Liver (tissue), 9 donors: Measurements from ENCODE around the gene ZNF805. TPM values are rescaled to one million over a fixed set of nuclear protein-coding genes. Genes with fewer than 3 reads are reported as not detected.

Experiments used
- DNase-seq: peaks from one replicate; pipeline ENCODE4 v3.0.0-alpha.2; 2017; ENCODE audit warnings: low spot score
- H3K27ac ChIP-seq, 2 donors: one replicate each; pipeline ENCODE4 v1.7.0; 2013; ENCODE audit warnings: inconsistent platforms in 2 of 2, low read length in 2 of 2, control low read depth in 1 of 2, low read depth in 1 of 2, mild to moderate bottlenecking in 1 of 2
- H3K27me3 ChIP-seq, 4 donors: one replicate each; pipeline versions ENCODE4 v1.6.1 to v1.7.0; 2013; ENCODE audit warnings: low read length in 3 of 4, inconsistent platforms in 1 of 4, mild to moderate bottlenecking in 1 of 4, moderate library complexity in 1 of 4; ENCODE audit not compliant: control insufficient read depth in 4 of 4, insufficient read depth in 4 of 4
- H3K36me3 ChIP-seq, 4 donors: one replicate each; pipeline versions ENCODE4 v1.6.1 to v1.7.0; 2013; ENCODE audit warnings: low read length in 3 of 4, mild to moderate bottlenecking in 3 of 4, low read depth in 1 of 4, moderate library complexity in 1 of 4; ENCODE audit not compliant: control insufficient read depth in 4 of 4, insufficient read depth in 3 of 4
- H3K4me1 ChIP-seq, 4 donors: one replicate each; pipeline versions ENCODE4 v1.6.1 to v1.7.0; 2013; ENCODE audit warnings: low read length in 3 of 4, mild to moderate bottlenecking in 3 of 4, moderate library complexity in 1 of 4; ENCODE audit not compliant: control insufficient read depth in 4 of 4, insufficient read depth in 4 of 4
- H3K4me3 ChIP-seq, 3 donors: one replicate each; pipeline versions ENCODE4 v1.6.1 to v1.7.0; 2013; ENCODE audit warnings: low read length in 3 of 3, control low read depth in 1 of 3, low read depth in 1 of 3, mild to moderate bottlenecking in 1 of 3
- H3K9ac ChIP-seq, 2 donors: one replicate each; pipeline ENCODE4 v1.7.0; 2013; ENCODE audit warnings: low read length in 2 of 2, mild to moderate bottlenecking in 2 of 2, moderate library complexity in 2 of 2, control low read depth in 1 of 2, low read depth in 1 of 2
- H3K9me3 ChIP-seq, 4 donors: one replicate each; pipeline versions ENCODE4 v1.6.1 to v1.7.0; 2013; ENCODE audit warnings: low read length in 3 of 4; ENCODE audit not compliant: control insufficient read depth in 4 of 4
- FOXA2 ChIP-seq: IDR thresholded peaks from 2 replicates; pipeline ENCODE4 v1.6.1; 2016; ENCODE audit warnings: antibody characterized with exemption
- HNF4G ChIP-seq: IDR thresholded peaks from 2 replicates; pipeline ENCODE4 v1.6.1; 2016; ENCODE audit warnings: antibody characterized with exemption
- JUND ChIP-seq, 2 donors: IDR thresholded peaks; 2 replicates each; pipeline ENCODE4 v1.6.1; 2016; ENCODE audit warnings: antibody characterized with exemption in 2 of 2
- MAX ChIP-seq: IDR thresholded peaks from 2 replicates; pipeline ENCODE4 v1.6.1; 2016; ENCODE audit warnings: antibody characterized with exemption
- NR2F2 ChIP-seq: IDR thresholded peaks from 2 replicates; pipeline ENCODE4 v1.6.1; 2016; ENCODE audit warnings: antibody characterized with exemption
- RAD21 ChIP-seq, 2 donors: IDR thresholded peaks; 2 replicates each; pipeline ENCODE4 v1.6.1; 2016; ENCODE audit warnings: antibody characterized with exemption in 2 of 2, mild to moderate bottlenecking in 2 of 2
- REST ChIP-seq: IDR thresholded peaks from 2 replicates; pipeline ENCODE4 v1.6.1; 2016; ENCODE audit warnings: antibody characterized with exemption, mild to moderate bottlenecking
- SP1 ChIP-seq: IDR thresholded peaks from 2 replicates; pipeline ENCODE4 v1.6.1; 2018; ENCODE audit warnings: antibody characterized with exemption, mild to moderate bottlenecking
- TAF1 ChIP-seq: conservative IDR thresholded peaks from 2 replicates; pipeline ENCODE4 v1.6.1; 2016; ENCODE audit warnings: antibody characterized with exemption, mild to moderate bottlenecking
- YY1 ChIP-seq: IDR thresholded peaks from 2 replicates; pipeline ENCODE4 v1.6.1; 2016; ENCODE audit warnings: antibody characterized with exemption, mild to moderate bottlenecking
- ZBTB33 ChIP-seq: IDR thresholded peaks from 2 replicates; pipeline ENCODE4 v1.6.1; 2016; ENCODE audit warnings: antibody characterized with exemption
- WGBS: extraction: QIAGEN DNeasy Blood & Tissue Kit; methylation state at CpG from one replicate; pipeline ENCODE4 v1.1.7; 2013; 5-methylcytosine and 5-hydroxymethylcytosine counted together
- polyA plus RNA-seq, 2 donors: library from polyadenylated mRNA; stranded (reverse) in 1 of 2; unstranded in 1 of 2; fragments of 200-250 nt in 1 of 2; fragments of >200 nt in 1 of 2; fragmentation: Nextera tagmentation in 1 of 2; extraction: Ambion mirVana in 1 of 2; gene quantifications; one replicate each; pipeline versions ENCODE4 v1.2.1 to v1.2.3, GENCODE V29; 2013 to 2015
- total RNA-seq, 2 donors: library from RNA; depleted of rRNA; stranded (reverse); fragments of >200 nt; gene quantifications; one replicate each; pipeline ENCODE4 v1.2.3, GENCODE V29; 2014
- donor health status: healthy.
- donor health status: healthy.
- donor health status: healthy.
- donor health status: healthy.
- donor health status: healthy.

The ZNF805 gene
- total and polyA plus RNA-seq, 4 donors = 0.75 to 13.9 (median 7.1) TPM

GRCh38 chr19:57263244-57263741 lies 22.9 kb downstream of the ZNF805 start:
- TF ChIP-seq ZBTB33 (no peak), YY1 (no peak), SP1 (no peak), JUND (IDR thresholded peaks at IDR 0.05) (no peak)
- H3K4me3 ChIP-seq = no peak overlapping the region
- no peaks in the 10 kb centered on the region for H3K4me1 ChIP-seq
- H3K9ac ChIP-seq = no peak overlapping the region
- no peaks in the 10 kb centered on the region for H3K27me3 ChIP-seq
- peak; percentile 49 for DNase-seq
- H3K9me3 ChIP-seq = peaks cover 0 to 9% (median 1%) of the 10 kb centered on the region in 4 donors
- 94% methylated on average over 1 of the region's 1 CpG for WGBS
- peaks cover 0 to 15% (median 3%) of the 10 kb centered on the region in 4 donors for H3K36me3 ChIP-seq
- H3K27ac ChIP-seq = no peak overlapping the region

GRCh38 chr19:57267291-57267690 lies 26.9 kb downstream of the ZNF805 start:
- Histone ChIP-seq H3K4me1 (no peaks in the 10 kb centered on the region), H3K9me3 (peaks cover 0 to 2% (median under 1%) of the 10 kb centered on the region in 4 donors), H3K9ac (no peak overlapping the region), H3K27ac (no peak overlapping the region), H3K4me3 (no peak overlapping the region), H3K27me3 (no peaks in the 10 kb centered on the region), H3K36me3 (peaks cover 0 to 5% (median 1%) of the 10 kb centered on the region in 4 donors)
- DNase-seq = no peak
- WGBS = 90% methylated on average over 3 of the region's 3 CpGs
- no peak for TF ChIP-seq YY1
- no peak for TF ChIP-seq SP1
- no peak for TF ChIP-seq HNF4G
- no peak for TF ChIP-seq FOXA2
- no peak for TF ChIP-seq RAD21 (IDR thresholded peaks at IDR 0.05)
- TF ChIP-seq NR2F2 = no peak
- TF ChIP-seq ZBTB33 = no peak
- no peak for TF ChIP-seq JUND (IDR thresholded peaks at IDR 0.05)
- no peak for TF ChIP-seq MAX
- TF ChIP-seq TAF1 = no peak

- no peak for TF ChIP-seq MAX
- no peak for TF ChIP-seq ZBTB33
- TF ChIP-seq NR2F2 = no peak
- TF ChIP-seq SP1 = no peak
- no peak for TF ChIP-seq REST
- no peaks in the 10 kb centered on the region for H3K4me1 ChIP-seq
- H3K27me3 ChIP-seq = no peaks in the 10 kb centered on the region
- no peak overlapping the region for H3K4me3 ChIP-seq
- WGBS = 83% methylated on average over 4 of the region's 4 CpGs
- peaks cover 0 to 7% (median 1%) of the 10 kb centered on the region in 4 donors for H3K36me3 ChIP-seq
- H3K9ac ChIP-seq = no peak overlapping the region
- H3K27ac ChIP-seq = no peak overlapping the region
- no peak for DNase-seq
- H3K9me3 ChIP-seq = peaks cover 0 to 2% (median 0%) of the 10 kb centered on the region in 4 donors
These were observed 29.3 kb downstream of the ZNF805 start for GRCh38 chr19:57269515-57270250.
